Panc1 (cell line): ENCODE results near the gene PIP5K1C. TPM values are rescaled to one million over a fixed set of nuclear protein-coding genes. Genes with fewer than 3 reads are reported as not detected.

Source experiments
- ATAC-seq: fragments of 200-7000 bp; cut with Tn5 transposase; 2 replicates; pipeline ENCODE4 v1.9.1; 2020; ENCODE audit warnings: mild to moderate bottlenecking, moderate library complexity
- BruUV-seq: library from RNA; stranded (reverse); fragments of 400-500 nt; replicated peaks from 2 replicates; lab custom pipeline; 2021; lab: Mats Ljungman, UMichigan
- CTCF ChIA-PET: fragments of 300-600 bp; sonication (Branson Sonifier 250); formaldehyde crosslinking; loops from one replicate; lab custom pipeline; 2022; ENCODE audit warnings: antibody characterized with exemption; lab: Charles Lee
- POLR2A ChIA-PET: fragments of 300-600 bp; sonication (Branson Sonifier 250); formaldehyde crosslinking; loops from one replicate; lab custom pipeline; 2022; ENCODE audit warnings: antibody characterized with exemption; lab: Charles Lee
- DNase-seq: peaks from one replicate; pipeline ENCODE4 v3.0.0-alpha.2; 2010; ENCODE audit warnings: low read depth, low spot score
- H3K27ac ChIP-seq: 2 replicates; pipeline ENCODE4 v1.5.1; 2011; ENCODE audit warnings: mild to moderate bottlenecking, low read length, inconsistent platforms
- H3K27me3 ChIP-seq: fragments of 200-500 bp; sonication (Bioruptor generic); 2 replicates; pipeline ENCODE4 v1.6.0; 2014; ENCODE audit warnings: low read length, inconsistent platforms; ENCODE audit not compliant: control insufficient read depth, insufficient read depth
- H3K36me3 ChIP-seq: fragments of 200-500 bp; sonication (Bioruptor generic); 2 replicates; pipeline ENCODE4 v1.5.1; 2014; ENCODE audit warnings: inconsistent platforms, mild to moderate bottlenecking, low read length, moderate library complexity; ENCODE audit not compliant: control insufficient read depth, insufficient read depth
- H3K4me1 ChIP-seq: 2 replicates; pipeline ENCODE4 v1.5.1; 2011; ENCODE audit warnings: inconsistent platforms, mild to moderate bottlenecking, low read length, moderate library complexity; ENCODE audit not compliant: control insufficient read depth, insufficient read depth
- H3K4me3 ChIP-seq, 2 experiments: 2 replicates each; pipeline ENCODE4 v1.5.1; 2011 to 2012; ENCODE audit warnings: low read depth in 2 of 2, low read length in 2 of 2, mild to moderate bottlenecking in 2 of 2, inconsistent platforms in 1 of 2, moderate library complexity in 1 of 2
- H3K9me3 ChIP-seq: fragments of 200-500 bp; sonication (Bioruptor generic); 2 replicates; pipeline ENCODE4 v1.5.1; 2014; ENCODE audit warnings: low read depth, mild to moderate bottlenecking, inconsistent platforms, low read length, moderate library complexity; ENCODE audit not compliant: control insufficient read depth, insufficient read depth
- CTCF ChIP-seq: fragments of 450-650 bp; IDR thresholded peaks from 2 replicates; pipeline ENCODE4 v1.5.1; 2017; ENCODE audit warnings: mild to moderate bottlenecking
- POLR2AphosphoS5 ChIP-seq: IDR thresholded peaks from 2 replicates; pipeline ENCODE4 v1.6.1; 2012; ENCODE audit warnings: mild to moderate bottlenecking, low read depth, low read length, moderate library complexity
- REST ChIP-seq, 2 experiments: IDR thresholded peaks; 2 replicates each; pipeline ENCODE4 v1.6.1; 2011 to 2012; ENCODE audit warnings: low read depth in 2 of 2, control low read depth in 1 of 2, low read length in 1 of 2, mild to moderate bottlenecking in 1 of 2, moderate library complexity in 1 of 2; ENCODE audit not compliant: insufficient read depth in 1 of 2
- SIN3A ChIP-seq: IDR thresholded peaks from 2 replicates; pipeline ENCODE4 v1.6.1; 2012; ENCODE audit warnings: low read depth, mild to moderate bottlenecking, low read length, moderate library complexity, borderline replicate concordance; ENCODE audit not compliant: insufficient read depth
- TCF7L2 ChIP-seq: IDR thresholded peaks from 2 replicates; pipeline ENCODE4 v1.6.1; 2011; ENCODE audit warnings: mild to moderate bottlenecking, low read depth, low read length, inconsistent platforms
- in situ Hi-C: cut with HindIII; loops from 2 replicates; pipeline ENCODE4 v1.10.0; 2016; ENCODE audit warnings: low sequenced_read_pairs, low pct_unique_long_range_greater_than_20kb
- intact Hi-C: fragments of 100-400 bp; cut with micrococcal nuclease; formaldehyde crosslinking; loops from one replicate; pipeline ENCODE4 v1.10.0; 2022; ENCODE audit not compliant: unreplicated experiment
- total RNA-seq: library from RNA; stranded (reverse); gene quantifications from one replicate; pipeline ENCODE4 v1.2.1, GENCODE V29; 2021; ENCODE audit not compliant: unreplicated experiment

Gene PIP5K1C
- total RNA-seq, 1 experiment from 2014 or later = 30.6 TPM

DNA sequence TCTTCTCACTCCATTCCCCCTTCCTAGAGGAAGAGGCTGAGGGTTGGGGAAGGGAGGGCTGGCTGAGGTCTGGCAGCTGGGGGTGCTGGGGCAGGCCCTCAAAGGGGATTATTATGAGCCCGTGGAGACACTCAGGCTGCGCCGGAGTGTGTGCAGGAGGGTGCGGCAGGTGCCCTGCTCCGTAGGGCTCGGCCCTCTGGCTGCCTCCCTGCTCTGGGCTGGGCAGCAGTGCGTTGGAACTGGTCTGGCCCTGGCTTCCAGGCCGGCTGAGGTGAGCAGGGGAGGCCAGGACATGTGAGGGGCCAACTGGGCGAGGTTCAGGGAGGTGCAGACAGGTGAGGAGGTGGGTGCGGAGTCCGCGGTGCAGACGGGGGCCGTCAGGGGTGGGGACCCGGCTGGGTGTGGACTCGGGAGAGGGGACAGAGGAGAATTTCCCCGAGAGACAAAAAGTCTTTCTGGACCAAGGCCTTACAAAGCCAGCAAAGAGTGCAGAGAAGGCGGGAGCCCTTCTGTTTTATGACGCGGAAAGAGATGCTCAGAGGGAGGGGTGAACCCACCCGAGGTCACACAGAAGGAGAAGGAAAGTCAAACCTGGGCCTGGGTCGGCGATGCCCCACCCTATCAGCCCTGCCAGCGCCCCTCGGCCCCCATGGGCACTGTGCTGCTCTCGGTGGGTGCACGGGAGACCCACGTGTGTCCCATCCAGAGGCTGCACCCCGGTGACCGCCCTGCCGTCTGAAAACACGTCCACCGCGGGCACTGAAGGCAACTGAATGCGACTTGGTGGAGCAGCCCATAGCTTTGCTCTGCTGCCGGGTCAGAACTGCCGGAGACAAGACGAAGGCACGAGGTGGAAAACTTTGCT lies 31.0 kb downstream of the PIP5K1C start:
- Histone ChIP-seq H3K4me3 (no peak overlapping the region), H3K27me3 (no peaks in the 10 kb centered on the region), H3K4me1 (peaks cover 7% of the 10 kb centered on the region; the same call in 1 of the 2 replicates), H3K27ac (no peak overlapping the region), H3K9me3 (no peaks in the 10 kb centered on the region), H3K36me3 (no peaks in the 10 kb centered on the region)
- CTCF ChIA-PET = no interaction called here
- intact Hi-C loops (loop anchor here (5.0 kb wide), 1 partner anchor 38 kb away; the partner anchor contains the start of gene TJP3), in situ Hi-C loops (no loop called here)
- TF ChIP-seq POLR2AphosphoS5 (no peak), CTCF (no peak), REST (IDR thresholded peaks at IDR 0.05; ENCODE audit: insufficient read depth in 1 of 2, low read depth in 2 of 2, low read length in 1 of 2) (no peak), SIN3A (no peak), TCF7L2 (no peak)
- DNase-seq = no peak
- no TSS peak for BruUV-seq
- peak; percentile 29 for ATAC-seq
- POLR2A ChIA-PET = no interaction called here

DNA sequence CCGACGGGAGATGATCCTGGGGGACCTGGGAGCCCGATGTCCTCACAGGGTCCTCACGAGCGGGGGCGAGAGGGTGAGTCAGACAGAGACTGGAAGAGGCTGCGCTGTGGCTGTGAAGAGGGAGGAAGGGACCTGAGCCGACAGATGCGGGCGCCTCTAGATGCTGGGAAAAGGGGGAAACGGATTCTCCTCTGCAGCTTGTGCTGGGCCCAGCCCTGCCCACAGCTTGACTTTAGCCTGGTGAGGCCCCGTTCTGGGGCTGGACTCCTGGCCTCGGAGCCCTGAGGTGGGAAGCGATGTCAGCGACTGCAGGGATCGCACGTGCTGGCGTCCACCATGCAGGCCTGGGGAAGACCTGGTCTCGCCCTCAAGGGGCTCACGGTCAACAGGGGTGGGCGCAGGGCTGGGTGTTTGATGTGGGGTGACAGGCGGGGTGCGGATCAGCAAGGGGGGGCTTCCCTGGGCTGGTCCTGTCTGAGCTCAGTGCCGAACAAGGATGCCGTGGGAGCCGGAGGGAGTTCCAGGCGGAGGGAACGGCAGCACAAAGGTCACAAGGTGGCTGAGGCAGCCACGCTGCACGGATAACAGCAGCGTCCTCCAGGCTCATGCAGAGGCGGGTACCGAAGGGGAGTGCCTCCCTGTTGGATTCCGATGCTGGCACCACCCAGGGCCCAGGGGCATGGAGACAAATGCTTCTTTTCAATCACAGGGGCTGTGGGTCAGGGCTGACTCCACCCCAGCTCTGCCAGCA lies 31.8 kb downstream of the PIP5K1C start:
- no peak for TF ChIP-seq CTCF
- no peaks in the 10 kb centered on the region for H3K9me3 ChIP-seq
- ChIA-PET POLR2A (no interaction called here), CTCF (no interaction called here)
- intact Hi-C loops = loop anchor here (5.0 kb wide), 1 partner anchor 39 kb away; the partner anchor contains the start of gene TJP3
- H3K27me3 ChIP-seq = no peaks in the 10 kb centered on the region
- no peak for DNase-seq
- no TSS peak for BruUV-seq
- no peaks in the 10 kb centered on the region for H3K36me3 ChIP-seq
- H3K4me1 ChIP-seq = peaks cover 7% of the 10 kb centered on the region; the same call in 1 of the 2 replicates
- in situ Hi-C loops = no loop called here
- no peak overlapping the region for H3K4me3 ChIP-seq
- ATAC-seq = peak; percentile 4; the same call in 1 of the 2 replicates
- H3K27ac ChIP-seq = no peak overlapping the region
